ENCODE results near the gene SLAMF8.

DNA sequence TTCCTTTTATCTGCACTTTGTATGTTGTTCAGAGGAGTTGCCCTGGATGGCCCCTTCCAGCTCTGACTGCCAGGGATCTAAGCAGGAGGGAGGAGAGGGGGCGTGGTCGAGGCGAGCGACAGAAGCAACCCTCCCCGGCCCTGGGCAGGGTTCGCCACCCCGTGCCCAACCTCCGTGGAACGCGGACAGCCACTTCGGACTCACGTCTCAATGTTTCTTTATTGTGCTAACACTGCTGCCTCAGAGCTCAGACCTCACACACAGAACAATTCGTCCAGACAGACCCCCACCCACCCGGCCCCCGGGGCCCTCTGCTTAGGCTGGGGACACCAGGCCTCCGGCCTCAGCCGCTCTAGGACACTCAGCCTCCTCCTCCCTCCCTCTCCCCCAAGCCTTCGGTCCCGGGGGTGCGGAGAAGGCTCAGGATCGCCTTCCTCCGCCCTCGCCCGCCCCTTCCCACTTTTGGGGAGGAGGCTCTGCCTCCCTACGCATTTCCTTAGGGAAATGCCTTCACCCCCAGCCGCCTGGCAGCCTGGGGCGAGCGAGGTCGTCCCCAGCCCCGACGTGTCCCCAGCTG is 27.5 kb downstream of the SLAMF8 start:
- TF ChIP-seq POLR2A (IDR thresholded peaks at IDR 0.05) (no peak), POLR2AphosphoS5 (IDR thresholded peaks at IDR 0.05) (no peak), EP300 (IDR thresholded peaks at IDR 0.05) (no peak)
- TF ChIP-seq, protein P1, sequence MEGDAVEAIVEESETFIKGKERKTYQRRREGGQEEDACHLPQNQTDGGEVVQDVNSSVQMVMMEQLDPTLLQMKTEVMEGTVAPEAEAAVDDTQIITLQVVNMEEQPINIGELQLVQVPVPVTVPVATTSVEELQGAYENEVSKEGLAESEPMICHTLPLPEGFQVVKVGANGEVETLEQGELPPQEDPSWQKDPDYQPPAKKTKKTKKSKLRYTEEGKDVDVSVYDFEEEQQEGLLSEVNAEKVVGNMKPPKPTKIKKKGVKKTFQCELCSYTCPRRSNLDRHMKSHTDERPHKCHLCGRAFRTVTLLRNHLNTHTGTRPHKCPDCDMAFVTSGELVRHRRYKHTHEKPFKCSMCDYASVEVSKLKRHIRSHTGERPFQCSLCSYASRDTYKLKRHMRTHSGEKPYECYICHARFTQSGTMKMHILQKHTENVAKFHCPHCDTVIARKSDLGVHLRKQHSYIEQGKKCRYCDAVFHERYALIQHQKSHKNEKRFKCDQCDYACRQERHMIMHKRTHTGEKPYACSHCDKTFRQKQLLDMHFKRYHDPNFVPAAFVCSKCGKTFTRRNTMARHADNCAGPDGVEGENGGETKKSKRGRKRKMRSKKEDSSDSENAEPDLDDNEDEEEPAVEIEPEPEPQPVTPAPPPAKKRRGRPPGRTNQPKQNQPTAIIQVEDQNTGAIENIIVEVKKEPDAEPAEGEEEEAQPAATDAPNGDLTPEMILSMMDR (IDR thresholded peaks at IDR 0.05): no peak

Data from upper lobe of left lung (tissue), 4 donors.